H9 (cell line): ENCODE measurements around the gene THBS2. TPM values are rescaled to one million over a fixed set of nuclear protein-coding genes. Genes with fewer than 3 reads are reported as not detected.
A peak's percentile ranks its signal among the peaks of the same experiment; 100 is the strongest.

ENCODE experiments used
- DNase-seq: peaks from one replicate; pipeline ENCODE4 v3.0.0-alpha.2; 2017
- H2AFZ ChIP-seq: one replicate; pipeline ENCODE4 v1.6.1; 2013; ENCODE audit warnings: mild to moderate bottlenecking, low read length, control low read depth, moderate library complexity
- H2AK5ac ChIP-seq: 2 replicates; pipeline ENCODE4 v1.6.1; 2013; ENCODE audit warnings: low read length, control low read depth, mixed read lengths; ENCODE audit not compliant: insufficient read length
- H2BK120ac ChIP-seq: one replicate; pipeline ENCODE4 v1.6.1; 2013; ENCODE audit warnings: low read depth, mild to moderate bottlenecking, low read length, control low read depth, inconsistent platforms; ENCODE audit not compliant: poor library complexity, severe bottlenecking
- H2BK12ac ChIP-seq: 2 replicates; pipeline ENCODE4 v1.6.1; 2013; ENCODE audit warnings: low read length, control low read depth, mixed read lengths, low read depth; ENCODE audit not compliant: insufficient read length
- H2BK15ac ChIP-seq: 2 replicates; pipeline ENCODE4 v1.6.1; 2013; ENCODE audit warnings: low read depth, low read length, control low read depth
- H2BK20ac ChIP-seq: one replicate; pipeline ENCODE4 v1.6.1; 2013; ENCODE audit warnings: low read depth, mild to moderate bottlenecking, low read length, control low read depth, inconsistent platforms; ENCODE audit not compliant: poor library complexity, severe bottlenecking
- H2BK5ac ChIP-seq: 2 replicates; pipeline ENCODE4 v1.6.1; 2013; ENCODE audit warnings: low read length, control low read depth, mixed read lengths; ENCODE audit not compliant: insufficient read length
- H3K14ac ChIP-seq: 2 replicates; pipeline ENCODE4 v1.6.1; 2013; ENCODE audit warnings: low read length, control low read depth; ENCODE audit not compliant: insufficient read depth
- H3K18ac ChIP-seq: 2 replicates; pipeline ENCODE4 v1.6.1; 2013; ENCODE audit warnings: low read depth, mild to moderate bottlenecking, mixed read lengths, low read length, control low read depth; ENCODE audit not compliant: insufficient read length
- H3K23ac ChIP-seq: 2 replicates; pipeline ENCODE4 v1.6.1; 2013; ENCODE audit warnings: low read length, control low read depth, mixed read lengths, low read depth; ENCODE audit not compliant: insufficient read length
- H3K23me2 ChIP-seq: 2 replicates; pipeline ENCODE4 v1.6.1; 2013; ENCODE audit warnings: low read depth, mild to moderate bottlenecking, mixed read lengths, low read length, control low read depth; ENCODE audit not compliant: insufficient read length, poor library complexity, severe bottlenecking
- H3K27ac ChIP-seq: 2 replicates; pipeline ENCODE4 v1.5.1; 2013; ENCODE audit warnings: low read length, control low read depth, mixed read lengths, low read depth; ENCODE audit not compliant: insufficient read length
- H3K27me3 ChIP-seq: 2 replicates; pipeline ENCODE4 v1.6.1; 2013; ENCODE audit warnings: low read length, control low read depth, inconsistent platforms; ENCODE audit not compliant: insufficient read depth
- H3K4ac ChIP-seq: 2 replicates; pipeline ENCODE4 v1.6.1; 2013; ENCODE audit warnings: low read depth, mild to moderate bottlenecking, control low read depth, inconsistent platforms, low read length, moderate library complexity
- H3K4me1 ChIP-seq: 2 replicates; pipeline ENCODE4 v1.6.1; 2013; ENCODE audit warnings: low read length, control low read depth, inconsistent platforms; ENCODE audit not compliant: insufficient read depth
- H3K4me2 ChIP-seq: 2 replicates; pipeline ENCODE4 v1.6.1; 2013; ENCODE audit warnings: low read length, control low read depth, mixed read lengths; ENCODE audit not compliant: insufficient read length, insufficient read depth
- H3K56ac ChIP-seq: 2 replicates; pipeline ENCODE4 v1.6.1; 2013; ENCODE audit warnings: low read depth, mild to moderate bottlenecking, mixed read lengths, low read length, control low read depth; ENCODE audit not compliant: insufficient read length
- H3K79me1 ChIP-seq: 2 replicates; pipeline ENCODE4 v1.6.1; 2013; ENCODE audit warnings: low read depth, mild to moderate bottlenecking, moderate library complexity, low read length, control low read depth, inconsistent platforms; ENCODE audit not compliant: insufficient read depth, poor library complexity, severe bottlenecking
- H3K79me2 ChIP-seq: 2 replicates; pipeline ENCODE4 v1.6.1; 2013; ENCODE audit warnings: low read length, control low read depth, inconsistent platforms; ENCODE audit not compliant: insufficient read depth
- H3K9ac ChIP-seq: 2 replicates; pipeline ENCODE4 v1.6.1; 2013; ENCODE audit warnings: low read length, control low read depth, mixed read lengths; ENCODE audit not compliant: insufficient read length; ENCODE audit errors: extremely low read depth
- H3K9me3 ChIP-seq: one replicate; pipeline ENCODE4 v1.6.1; 2013; ENCODE audit warnings: low read depth, low read length, inconsistent platforms; ENCODE audit not compliant: control insufficient read depth
- H3T11ph ChIP-seq: one replicate; pipeline ENCODE4 v1.6.1; 2013; ENCODE audit warnings: mild to moderate bottlenecking, low read length, control low read depth, inconsistent platforms
- H4K20me1 ChIP-seq: one replicate; pipeline ENCODE4 v1.6.1; 2013; ENCODE audit not compliant: control insufficient read depth, insufficient read length, insufficient read depth
- H4K5ac ChIP-seq: 2 replicates; pipeline ENCODE4 v1.6.1; 2013; ENCODE audit warnings: low read depth, mild to moderate bottlenecking, mixed read lengths, low read length, control low read depth; ENCODE audit not compliant: insufficient read length
- H4K8ac ChIP-seq: replicated peaks from 2 replicates; pipeline ENCODE4 v1.6.1; 2013; ENCODE audit warnings: low read length, control low read depth, mixed read lengths, low read depth; ENCODE audit not compliant: insufficient read length
- H4K91ac ChIP-seq: 2 replicates; pipeline ENCODE4 v1.6.1; 2013; ENCODE audit warnings: low read depth, mild to moderate bottlenecking, moderate library complexity, mixed read lengths, low read length, control low read depth; ENCODE audit not compliant: insufficient read length
- H3K27ac Mint-ChIP-seq, 3 experiments: 2 replicates in 2 of 3; 3 replicates in 1 of 3; pipeline ENCODE4 v1.8.0; 2020 to 2021; ENCODE audit warnings: mixed read lengths in 3 of 3, mild to moderate bottlenecking in 1 of 3, moderate library complexity in 1 of 3
- H3K27me3 Mint-ChIP-seq: 2 replicates; pipeline ENCODE4 v1.8.0; 2021; ENCODE audit warnings: low read depth, mild to moderate bottlenecking, moderate library complexity, mixed read lengths
- H3K36me3 Mint-ChIP-seq, 3 experiments: 2 replicates in 2 of 3; 3 replicates in 1 of 3; pipeline ENCODE4 v1.8.0; 2020 to 2021; ENCODE audit warnings: low read depth in 3 of 3, mixed read lengths in 3 of 3; ENCODE audit not compliant: insufficient read depth in 1 of 3
- H3K4me1 Mint-ChIP-seq, 2 experiments: 2 replicates each; pipeline ENCODE4 v1.8.0; 2020; ENCODE audit warnings: mixed read lengths in 2 of 2
- H3K4me3 Mint-ChIP-seq, 2 experiments: 2 replicates in 1 of 2; 3 replicates in 1 of 2; pipeline ENCODE4 v1.8.0; 2020 to 2021; ENCODE audit warnings: mild to moderate bottlenecking in 2 of 2, mixed read lengths in 2 of 2, moderate library complexity in 1 of 2
- H3K9me3 Mint-ChIP-seq, 2 experiments: 2 replicates in 1 of 2; 3 replicates in 1 of 2; pipeline ENCODE4 v1.8.0; 2020; ENCODE audit warnings: mild to moderate bottlenecking in 2 of 2, mixed read lengths in 2 of 2, moderate library complexity in 1 of 2
- WGBS: extraction: QIAGEN DNeasy Blood & Tissue Kit; methylation state at CpG from one replicate; pipeline ENCODE4 v1.1.7; 2013; ENCODE audit warnings: missing lambda C conversion rate, low lambda C conversion rate, mixed read lengths; ENCODE audit not compliant: insufficient read length; ENCODE audit errors: extremely low coverage; 5-methylcytosine and 5-hydroxymethylcytosine counted together
- total RNA-seq: library from RNA; stranded (reverse); gene quantifications from 2 replicates; pipeline ENCODE4 v1.2.1, GENCODE V29; 2021
- TF ChIP-seq, protein P1 (sequence below): fragments of 200-600 bp; sonication (generic); conservative IDR thresholded peaks from 3 replicates; pipeline ENCODE4 v1.8.0; 2021; ENCODE audit warnings: antibody characterized with exemption, mild to moderate bottlenecking

The THBS2 gene
- total RNA-seq, 1 experiment from 2014 or later = 14.7 TPM

DNA sequence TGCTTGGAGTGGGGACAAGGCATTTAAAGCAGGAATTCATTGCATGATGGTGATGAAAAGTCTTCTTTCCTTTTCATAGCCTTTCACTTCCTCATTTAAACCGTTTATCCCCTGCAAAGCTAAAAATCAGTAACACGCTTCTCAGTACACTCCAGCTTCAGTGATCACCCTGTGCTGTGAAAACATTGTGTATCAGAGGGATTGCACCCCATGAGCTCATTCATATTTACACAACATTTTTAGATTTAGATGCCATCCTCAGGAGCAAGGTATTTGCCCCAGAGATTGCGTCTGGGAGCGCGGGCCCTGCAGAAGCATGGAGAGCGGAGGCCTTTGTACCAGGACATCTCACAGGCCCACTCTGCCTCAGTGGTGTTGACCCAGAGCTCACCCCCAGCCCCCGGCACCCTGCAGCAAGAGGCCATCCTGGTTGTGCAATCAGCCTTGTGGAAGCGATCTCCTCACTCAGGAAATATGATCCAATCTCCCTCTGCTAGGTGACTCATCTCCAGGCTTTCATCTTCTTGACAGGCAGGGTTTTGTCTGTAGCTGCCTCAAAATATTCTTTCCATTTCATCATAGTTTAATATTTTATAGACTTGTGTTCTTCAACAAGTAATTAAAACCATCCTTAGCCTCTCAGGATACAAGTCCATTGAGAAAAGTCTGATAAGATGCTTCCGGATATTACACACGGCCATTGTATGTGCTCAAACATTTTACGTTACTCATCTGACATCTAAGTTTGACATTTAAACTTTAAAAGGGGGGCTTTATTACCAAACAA is 38.9 kb upstream of the THBS2 start:
- no peaks in the 10 kb centered on the region for H3K79me1 ChIP-seq
- Mint-ChIP-seq H3K27me3 (no peaks in the 10 kb centered on the region; the same call in none of the 2 replicates), H3K9me3 (peaks cover 0 to 3% of the 10 kb centered on the region in 2 experiments; a peak in 2 of 5 replicates), H3K4me1 (peaks cover 6 to 10% of the 10 kb centered on the region in 2 experiments), H3K27ac (peak overlapping the region in 1 of 3 experiments; percentile 26; a peak in 1 of 7 replicates), H3K4me3 (no peak overlapping the region), H3K36me3 (no peaks in the 10 kb centered on the region; a peak in 1 of 7 replicates)
- no peak overlapping the region for H3K4me2 ChIP-seq
- no peaks in the 10 kb centered on the region for H3K27me3 ChIP-seq
- H3K27ac ChIP-seq = no peak overlapping the region
- H3K9me3 ChIP-seq = no peaks in the 10 kb centered on the region
- H3K23me2 ChIP-seq = no peaks in the 10 kb centered on the region
- H3K79me2 ChIP-seq = no peaks in the 10 kb centered on the region
- no peak overlapping the region for H2BK15ac ChIP-seq
- H3K23ac ChIP-seq = no peak overlapping the region
- no peaks in the 10 kb centered on the region; the same call in 1 of the 2 replicates for H3K4me1 ChIP-seq
- H2AFZ ChIP-seq = no peak overlapping the region
- no peaks in the 10 kb centered on the region for H4K20me1 ChIP-seq
- H2BK120ac ChIP-seq = no peak overlapping the region
- no peak overlapping the region for H2BK20ac ChIP-seq
- TF ChIP-seq, protein P1, sequence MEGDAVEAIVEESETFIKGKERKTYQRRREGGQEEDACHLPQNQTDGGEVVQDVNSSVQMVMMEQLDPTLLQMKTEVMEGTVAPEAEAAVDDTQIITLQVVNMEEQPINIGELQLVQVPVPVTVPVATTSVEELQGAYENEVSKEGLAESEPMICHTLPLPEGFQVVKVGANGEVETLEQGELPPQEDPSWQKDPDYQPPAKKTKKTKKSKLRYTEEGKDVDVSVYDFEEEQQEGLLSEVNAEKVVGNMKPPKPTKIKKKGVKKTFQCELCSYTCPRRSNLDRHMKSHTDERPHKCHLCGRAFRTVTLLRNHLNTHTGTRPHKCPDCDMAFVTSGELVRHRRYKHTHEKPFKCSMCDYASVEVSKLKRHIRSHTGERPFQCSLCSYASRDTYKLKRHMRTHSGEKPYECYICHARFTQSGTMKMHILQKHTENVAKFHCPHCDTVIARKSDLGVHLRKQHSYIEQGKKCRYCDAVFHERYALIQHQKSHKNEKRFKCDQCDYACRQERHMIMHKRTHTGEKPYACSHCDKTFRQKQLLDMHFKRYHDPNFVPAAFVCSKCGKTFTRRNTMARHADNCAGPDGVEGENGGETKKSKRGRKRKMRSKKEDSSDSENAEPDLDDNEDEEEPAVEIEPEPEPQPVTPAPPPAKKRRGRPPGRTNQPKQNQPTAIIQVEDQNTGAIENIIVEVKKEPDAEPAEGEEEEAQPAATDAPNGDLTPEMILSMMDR = no peak
- no peak overlapping the region for H3K18ac ChIP-seq
- H3T11ph ChIP-seq = no peak overlapping the region
- H2AK5ac ChIP-seq = no peak overlapping the region
- H4K5ac ChIP-seq = no peak overlapping the region
- H2BK12ac ChIP-seq = no peak overlapping the region
- no peak overlapping the region for H4K91ac ChIP-seq
- H3K14ac ChIP-seq = no peak overlapping the region
- H3K4ac ChIP-seq = no peak overlapping the region
- H2BK5ac ChIP-seq = no peak overlapping the region
- H3K9ac ChIP-seq = no peak overlapping the region
- H3K56ac ChIP-seq = no peak overlapping the region
- DNase-seq = no peak
- WGBS = no CpG with 5 or more reads among the region's 11 CpGs
- no peak overlapping the region for H4K8ac ChIP-seq
